Trophoblast cell (in vitro differentiated cells and primary cell): ENCODE data around the gene EIF5A.

Experiments
- DNase-seq, 2 donors: peaks; one replicate each; pipeline ENCODE4 v3.0.0-alpha.2; 2016
- H2AFZ ChIP-seq: 2 replicates; pipeline ENCODE4 v1.6.1; 2013; ENCODE audit warnings: low read length, moderate library complexity, mild to moderate bottlenecking; ENCODE audit not compliant: insufficient read depth, poor library complexity
- H2AK5ac ChIP-seq: 2 replicates; pipeline ENCODE4 v1.6.1; 2013; ENCODE audit warnings: mild to moderate bottlenecking, low read length
- H2BK120ac ChIP-seq: 2 replicates; pipeline ENCODE4 v1.6.1; 2013; ENCODE audit warnings: low read length, mild to moderate bottlenecking, moderate library complexity; ENCODE audit not compliant: insufficient read depth, poor library complexity
- H2BK12ac ChIP-seq: 2 replicates; pipeline ENCODE4 v1.6.1; 2013; ENCODE audit warnings: mild to moderate bottlenecking, low read length, moderate library complexity
- H2BK5ac ChIP-seq: 2 replicates; pipeline ENCODE4 v1.6.1; 2013; ENCODE audit warnings: low read length, low read depth, moderate library complexity, mild to moderate bottlenecking; ENCODE audit not compliant: poor library complexity
- H3K14ac ChIP-seq: 2 replicates; pipeline ENCODE4 v1.6.1; 2013; ENCODE audit warnings: mild to moderate bottlenecking, low read length
- H3K18ac ChIP-seq: 2 replicates; pipeline ENCODE4 v1.6.1; 2013; ENCODE audit warnings: mild to moderate bottlenecking, low read length
- H3K23ac ChIP-seq: 2 replicates; pipeline ENCODE4 v1.6.1; 2013; ENCODE audit warnings: low read length
- H3K27ac ChIP-seq: 2 replicates; pipeline ENCODE4 v1.5.1; 2013; ENCODE audit warnings: low read depth, mild to moderate bottlenecking, inconsistent platforms, low read length, moderate library complexity
- H3K27me3 ChIP-seq: 2 replicates; pipeline ENCODE4 v1.6.1; 2013; ENCODE audit warnings: inconsistent platforms, mild to moderate bottlenecking, low read length, moderate library complexity; ENCODE audit not compliant: insufficient read depth
- H3K36me3 ChIP-seq, 2 experiments: 1 replicate in 1 of 2; 2 replicates in 1 of 2; pipeline ENCODE4 v1.6.1; 2013; ENCODE audit warnings: low read length in 2 of 2, mild to moderate bottlenecking in 2 of 2, moderate library complexity in 1 of 2; ENCODE audit not compliant: insufficient read depth in 2 of 2, control insufficient read depth in 1 of 2
- H3K4ac ChIP-seq: 2 replicates; pipeline ENCODE4 v1.6.1; 2013; ENCODE audit warnings: low read depth, mild to moderate bottlenecking, low read length, moderate library complexity
- H3K4me1 ChIP-seq, 2 experiments: 1 replicate in 1 of 2; 2 replicates in 1 of 2; pipeline ENCODE4 v1.6.1; 2013; ENCODE audit warnings: low read length in 2 of 2, mild to moderate bottlenecking in 2 of 2, moderate library complexity in 1 of 2; ENCODE audit not compliant: insufficient read depth in 2 of 2, control insufficient read depth in 1 of 2
- H3K4me2 ChIP-seq: 2 replicates; pipeline ENCODE4 v1.6.1; 2013; ENCODE audit warnings: inconsistent platforms, mild to moderate bottlenecking, low read length, moderate library complexity
- H3K4me3 ChIP-seq: 2 replicates; pipeline ENCODE4 v1.5.1; 2013; ENCODE audit warnings: mild to moderate bottlenecking, low read depth, low read length, inconsistent platforms
- H3K79me1 ChIP-seq: one replicate; pipeline ENCODE4 v1.6.1; 2013; ENCODE audit warnings: low read length
- H3K79me2 ChIP-seq: 2 replicates; pipeline ENCODE4 v1.6.1; 2013; ENCODE audit warnings: low read length, mild to moderate bottlenecking; ENCODE audit not compliant: control insufficient read depth, insufficient read depth, poor library complexity
- H3K9ac ChIP-seq: 2 replicates; pipeline ENCODE4 v1.6.1; 2013; ENCODE audit warnings: mild to moderate bottlenecking, low read length
- H3K9me3 ChIP-seq: 2 replicates; pipeline ENCODE4 v1.6.1; 2013; ENCODE audit warnings: low read depth, mild to moderate bottlenecking, control low read depth, inconsistent platforms, low read length; ENCODE audit not compliant: insufficient read depth
- H4K12ac ChIP-seq: 2 replicates; pipeline ENCODE4 v1.6.1; 2013; ENCODE audit warnings: low read depth, mild to moderate bottlenecking, low read length, moderate library complexity
- H4K8ac ChIP-seq: 2 replicates; pipeline ENCODE4 v1.6.1; 2013; ENCODE audit warnings: low read depth, mild to moderate bottlenecking, low read length, moderate library complexity
- H4K91ac ChIP-seq: one replicate; pipeline ENCODE4 v1.6.1; 2013; ENCODE audit warnings: low read depth, mild to moderate bottlenecking, low read length, moderate library complexity
- WGBS: extraction: QIAGEN DNeasy Blood & Tissue Kit; methylation state at CpG from one replicate; pipeline ENCODE4 v1.1.7; 2013; ENCODE audit warnings: missing lambda C conversion rate; ENCODE audit not compliant: insufficient read length, insufficient coverage; ENCODE audit errors: extremely low coverage; 5-methylcytosine and 5-hydroxymethylcytosine counted together

Gene EIF5A

DNA sequence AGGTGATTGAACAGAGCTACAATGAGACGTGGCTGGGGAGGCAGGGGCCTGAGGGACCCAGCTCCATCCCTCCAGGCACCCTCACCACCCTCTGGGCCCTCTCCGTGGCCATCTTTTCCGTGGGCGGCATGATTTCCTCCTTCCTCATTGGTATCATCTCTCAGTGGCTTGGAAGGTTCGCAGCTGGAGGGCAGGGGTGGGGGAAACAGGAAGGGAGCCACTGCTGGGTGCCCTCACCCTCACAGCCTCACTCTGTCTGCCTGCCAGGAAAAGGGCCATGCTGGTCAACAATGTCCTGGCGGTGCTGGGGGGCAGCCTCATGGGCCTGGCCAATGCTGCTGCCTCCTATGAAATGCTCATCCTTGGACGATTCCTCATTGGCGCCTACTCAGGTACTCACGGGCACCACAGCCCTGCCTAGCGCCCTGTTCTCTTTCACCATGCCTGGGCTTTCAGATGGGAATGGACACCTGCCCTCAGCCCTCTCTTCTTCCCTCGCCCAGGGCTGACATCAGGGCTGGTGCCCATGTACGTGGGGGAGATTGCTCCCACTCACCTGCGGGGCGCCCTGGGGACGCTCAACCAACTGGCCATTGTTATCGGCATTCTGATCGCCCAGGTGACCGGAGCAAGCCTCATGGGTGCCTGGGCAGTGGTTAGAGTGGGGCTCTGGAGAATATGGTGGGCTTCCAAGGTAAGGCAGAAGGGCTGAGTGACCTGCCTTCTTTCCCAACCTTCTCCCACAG lies 23.8 kb upstream of the EIF5A start:
- Histone ChIP-seq H3K4me3 (no peak overlapping the region), H3K14ac (no peak overlapping the region), H2BK120ac (no peak overlapping the region), H3K36me3 (no peaks in the 10 kb centered on the region), H3K9me3 (no peaks in the 10 kb centered on the region), H2BK5ac (no peak overlapping the region), H4K12ac (no peak overlapping the region), H2BK12ac (no peak overlapping the region), H4K8ac (no peak overlapping the region), H3K27me3 (peaks cover 8% of the 10 kb centered on the region), H4K91ac (no peak overlapping the region), H3K18ac (no peak overlapping the region), H2AK5ac (no peak overlapping the region), H2AFZ (no peak overlapping the region), H3K4ac (no peak overlapping the region), H3K4me2 (no peak overlapping the region), H3K4me1 (peaks cover 16% of the 10 kb centered on the region in 2 experiments), H3K27ac (no peak overlapping the region), H3K9ac (no peak overlapping the region), H3K79me2 (no peaks in the 10 kb centered on the region), H3K23ac (no peak overlapping the region), H3K79me1 (no peaks in the 10 kb centered on the region)
- no peak for DNase-seq
- WGBS, result no CpG with 5 or more reads among the region's 18 CpGs

DNA sequence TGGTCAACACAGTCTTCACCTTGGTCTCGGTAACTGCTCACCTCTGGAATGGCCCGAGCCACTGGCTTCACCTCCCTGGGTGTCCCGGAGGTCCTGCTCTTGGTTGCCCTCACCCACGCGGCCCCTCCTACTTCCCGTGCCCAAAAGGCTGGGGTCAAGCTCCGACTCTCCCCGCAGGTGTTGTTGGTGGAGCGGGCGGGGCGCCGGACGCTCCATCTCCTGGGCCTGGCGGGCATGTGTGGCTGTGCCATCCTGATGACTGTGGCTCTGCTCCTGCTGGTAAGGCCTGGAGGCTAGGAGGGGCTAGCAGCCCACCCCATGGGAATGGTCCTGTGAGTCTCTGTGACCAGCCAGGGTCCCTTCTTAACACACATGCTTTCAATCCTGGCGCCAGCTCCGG lies 22.5 kb upstream of the EIF5A start:
- H3K36me3 ChIP-seq, result no peaks in the 10 kb centered on the region
- no peak overlapping the region for H4K91ac ChIP-seq
- H3K79me1 ChIP-seq, result no peaks in the 10 kb centered on the region
- H2BK120ac ChIP-seq, result no peak overlapping the region
- H3K4me2 ChIP-seq, result no peak overlapping the region
- no peaks in the 10 kb centered on the region for H3K79me2 ChIP-seq
- no peak overlapping the region for H4K12ac ChIP-seq
- H2AFZ ChIP-seq, result no peak overlapping the region
- H3K18ac ChIP-seq, result no peak overlapping the region
- no peaks in the 10 kb centered on the region for H3K9me3 ChIP-seq
- H2BK12ac ChIP-seq, result no peak overlapping the region
- peaks cover 8% of the 10 kb centered on the region for H3K27me3 ChIP-seq
- DNase-seq, result no peak
- H3K4me3 ChIP-seq, result no peak overlapping the region
- no peak overlapping the region for H4K8ac ChIP-seq
- no peak overlapping the region for H3K23ac ChIP-seq
- no peak overlapping the region for H2BK5ac ChIP-seq
- H3K14ac ChIP-seq, result no peak overlapping the region
- peaks cover 16% of the 10 kb centered on the region in 2 experiments for H3K4me1 ChIP-seq
- no CpG with 5 or more reads among the region's 16 CpGs for WGBS
- no peak overlapping the region for H3K27ac ChIP-seq
- H3K4ac ChIP-seq, result no peak overlapping the region
- no peak overlapping the region for H2AK5ac ChIP-seq
- H3K9ac ChIP-seq, result no peak overlapping the region

DNA sequence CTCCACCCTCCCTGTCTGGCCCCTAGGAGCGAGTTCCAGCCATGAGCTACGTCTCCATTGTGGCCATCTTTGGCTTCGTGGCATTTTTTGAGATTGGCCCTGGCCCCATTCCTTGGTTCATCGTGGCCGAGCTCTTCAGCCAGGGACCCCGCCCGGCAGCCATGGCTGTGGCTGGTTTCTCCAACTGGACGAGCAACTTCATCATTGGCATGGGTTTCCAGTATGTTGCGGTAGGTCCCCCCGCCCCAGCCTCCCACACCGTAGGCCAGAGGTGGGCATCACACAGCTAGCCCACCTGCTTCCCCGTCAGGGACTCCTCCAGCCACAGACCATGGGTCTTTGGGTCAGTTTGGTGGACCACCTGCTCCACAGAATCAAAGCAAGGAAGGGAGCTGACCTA lies 21.7 kb upstream of the EIF5A start:
- Histone ChIP-seq H4K12ac (no peak overlapping the region), H3K4me2 (no peak overlapping the region), H3K4me1 (peaks cover 14 to 16% of the 10 kb centered on the region in 2 experiments), H4K8ac (no peak overlapping the region), H2BK12ac (no peak overlapping the region), H3K18ac (no peak overlapping the region), H3K27me3 (peaks cover 8% of the 10 kb centered on the region), H3K36me3 (no peaks in the 10 kb centered on the region), H2AK5ac (no peak overlapping the region), H3K27ac (no peak overlapping the region), H3K79me1 (no peaks in the 10 kb centered on the region), H4K91ac (no peak overlapping the region), H3K9ac (no peak overlapping the region), H3K4me3 (no peak overlapping the region), H2AFZ (no peak overlapping the region), H3K9me3 (no peaks in the 10 kb centered on the region), H3K4ac (no peak overlapping the region), H3K23ac (no peak overlapping the region), H3K79me2 (no peaks in the 10 kb centered on the region), H2BK120ac (no peak overlapping the region), H3K14ac (no peak overlapping the region), H2BK5ac (no peak overlapping the region)
- no CpG with 5 or more reads among the region's 12 CpGs for WGBS
- no peak for DNase-seq

DNA sequence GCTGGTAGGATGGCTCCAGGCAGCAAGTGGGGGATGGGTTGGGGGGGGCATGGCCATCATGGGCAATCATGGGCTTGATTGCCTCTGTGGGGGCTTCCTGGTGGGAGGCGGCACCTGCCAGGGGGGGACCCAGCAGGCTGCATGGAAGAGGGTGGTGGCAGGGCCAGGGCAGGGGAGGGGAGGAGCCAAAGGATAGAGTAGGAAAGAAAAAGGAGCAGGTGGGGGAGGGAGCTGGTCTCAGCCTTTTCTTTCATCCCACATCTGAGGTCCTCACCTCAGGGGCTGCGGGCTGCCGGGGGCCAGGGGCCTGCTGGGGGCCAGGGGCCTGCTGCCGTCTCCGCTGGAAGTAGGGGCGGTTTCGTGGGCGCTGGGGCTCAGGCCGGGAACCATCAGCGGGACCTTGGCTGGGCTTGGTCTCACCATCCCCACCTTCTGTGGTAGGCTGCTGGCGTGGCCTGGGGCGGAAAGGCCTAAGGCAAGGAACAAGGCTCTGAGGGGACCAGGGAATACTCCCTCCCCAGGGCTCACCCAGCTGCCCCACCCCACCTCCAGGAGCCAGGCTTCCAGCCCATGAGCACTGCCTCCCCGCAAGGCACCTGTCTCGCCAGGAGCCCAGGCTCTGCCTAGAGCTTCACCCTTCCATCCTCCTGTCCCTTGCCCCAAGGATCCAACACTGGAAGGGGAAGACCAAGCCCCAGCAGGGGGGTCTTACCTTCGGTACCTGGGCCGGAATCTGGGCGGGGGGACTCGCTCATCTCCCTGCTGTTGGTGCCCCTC lies 18.0 kb upstream of the EIF5A start:
- Histone ChIP-seq H3K18ac (no peak overlapping the region), H2BK5ac (no peak overlapping the region), H4K8ac (no peak overlapping the region), H3K4me2 (no peak overlapping the region), H3K79me2 (no peaks in the 10 kb centered on the region), H4K12ac (no peak overlapping the region), H3K36me3 (no peaks in the 10 kb centered on the region), H2BK120ac (no peak overlapping the region), H3K14ac (no peak overlapping the region), H3K9ac (no peak overlapping the region), H2BK12ac (no peak overlapping the region), H3K27me3 (peaks cover 15% of the 10 kb centered on the region), H3K27ac (no peak overlapping the region), H2AK5ac (no peak overlapping the region), H3K4ac (no peak overlapping the region), H3K4me3 (no peak overlapping the region), H3K79me1 (no peaks in the 10 kb centered on the region), H3K4me1 (peaks cover 0 to 2% of the 10 kb centered on the region in 2 experiments), H2AFZ (no peak overlapping the region), H3K9me3 (peaks cover 2% of the 10 kb centered on the region), H4K91ac (no peak overlapping the region), H3K23ac (no peak overlapping the region)
- no peak for DNase-seq
- no CpG with 5 or more reads among the region's 18 CpGs for WGBS
